ENCODE data around the gene HOXB5. TPM values are rescaled to one million over a fixed set of nuclear protein-coding genes. Genes with fewer than 3 reads are reported as not detected.

Gene HOXB5
- total RNA-seq, 4 donors from 2014 or later, result 0.15 to 0.55 TPM; not detected in 2

DNA sequence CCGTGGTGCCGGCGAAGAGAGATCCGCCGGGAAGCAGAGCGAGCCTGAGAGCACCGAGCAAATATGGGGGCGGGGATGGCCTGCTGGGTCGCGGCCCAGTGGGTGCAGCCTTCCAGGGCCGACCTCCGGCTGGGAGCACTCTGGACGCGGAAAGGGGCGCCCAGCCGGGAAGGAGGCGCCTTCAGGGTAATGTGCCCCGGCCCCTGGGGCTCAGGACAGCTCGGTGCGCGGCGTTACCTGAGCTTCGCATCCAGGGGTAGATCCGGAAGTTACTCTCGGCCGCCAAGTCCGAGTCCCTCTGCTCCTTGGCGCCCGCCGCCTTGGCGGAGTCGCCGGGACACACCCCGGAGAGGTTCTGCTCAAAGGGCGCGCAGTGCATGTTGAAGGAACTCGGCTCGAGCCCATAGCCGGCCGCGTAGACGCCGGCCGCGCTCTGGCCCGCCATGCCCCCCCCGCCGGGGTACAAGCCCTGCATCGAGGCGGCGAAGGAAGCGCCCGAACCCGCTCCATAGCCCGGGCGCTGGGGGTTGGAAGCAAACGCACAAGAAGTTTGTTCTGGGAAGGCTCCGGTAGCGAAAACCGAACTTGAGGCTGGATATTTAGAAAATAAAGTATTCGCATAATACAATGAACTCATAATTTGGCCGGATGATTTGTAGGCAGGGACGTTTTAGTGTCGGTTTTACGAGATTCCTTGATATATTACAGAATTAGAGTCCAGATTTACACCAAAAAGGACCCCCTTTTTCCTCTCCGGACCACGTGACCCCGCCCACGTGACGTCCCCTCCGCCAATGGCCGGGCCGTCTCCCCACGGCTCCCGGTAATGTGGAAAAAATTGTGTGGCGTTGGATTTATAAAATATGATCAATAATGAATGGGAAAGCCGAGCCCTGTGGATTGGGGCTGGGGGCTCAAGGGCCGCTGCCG lies 17.0 kb upstream of the HOXB5 start, which contains the start of gene HOXB7:
Gene HOXB7 (minus strand): TSS at position 736 of the 930 bp plus-strand sequence. CDS start 99 bp downstream, at position 637.
- TF ChIP-seq, protein P1, sequence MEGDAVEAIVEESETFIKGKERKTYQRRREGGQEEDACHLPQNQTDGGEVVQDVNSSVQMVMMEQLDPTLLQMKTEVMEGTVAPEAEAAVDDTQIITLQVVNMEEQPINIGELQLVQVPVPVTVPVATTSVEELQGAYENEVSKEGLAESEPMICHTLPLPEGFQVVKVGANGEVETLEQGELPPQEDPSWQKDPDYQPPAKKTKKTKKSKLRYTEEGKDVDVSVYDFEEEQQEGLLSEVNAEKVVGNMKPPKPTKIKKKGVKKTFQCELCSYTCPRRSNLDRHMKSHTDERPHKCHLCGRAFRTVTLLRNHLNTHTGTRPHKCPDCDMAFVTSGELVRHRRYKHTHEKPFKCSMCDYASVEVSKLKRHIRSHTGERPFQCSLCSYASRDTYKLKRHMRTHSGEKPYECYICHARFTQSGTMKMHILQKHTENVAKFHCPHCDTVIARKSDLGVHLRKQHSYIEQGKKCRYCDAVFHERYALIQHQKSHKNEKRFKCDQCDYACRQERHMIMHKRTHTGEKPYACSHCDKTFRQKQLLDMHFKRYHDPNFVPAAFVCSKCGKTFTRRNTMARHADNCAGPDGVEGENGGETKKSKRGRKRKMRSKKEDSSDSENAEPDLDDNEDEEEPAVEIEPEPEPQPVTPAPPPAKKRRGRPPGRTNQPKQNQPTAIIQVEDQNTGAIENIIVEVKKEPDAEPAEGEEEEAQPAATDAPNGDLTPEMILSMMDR (IDR thresholded peaks at IDR 0.05), result no peak
- no peak for TF ChIP-seq POLR2A (IDR thresholded peaks at IDR 0.05)
- H3K4me3 ChIP-seq (ENCODE audit: low read depth, poor library complexity, severe bottlenecking), result peak within 1 kb of the TSS; percentile 70
- peak in 1 of 2 donors; percentile 96 for DNase-seq (ENCODE audit: low spot score in 2 of 2)
- 1% methylated on average over 52 to 77 of the region's 79 CpGs for WGBS, 2 donors
- intact Hi-C loops (cut with DNase I; ENCODE audit: low total_unique reads), result no loop called here

DNA sequence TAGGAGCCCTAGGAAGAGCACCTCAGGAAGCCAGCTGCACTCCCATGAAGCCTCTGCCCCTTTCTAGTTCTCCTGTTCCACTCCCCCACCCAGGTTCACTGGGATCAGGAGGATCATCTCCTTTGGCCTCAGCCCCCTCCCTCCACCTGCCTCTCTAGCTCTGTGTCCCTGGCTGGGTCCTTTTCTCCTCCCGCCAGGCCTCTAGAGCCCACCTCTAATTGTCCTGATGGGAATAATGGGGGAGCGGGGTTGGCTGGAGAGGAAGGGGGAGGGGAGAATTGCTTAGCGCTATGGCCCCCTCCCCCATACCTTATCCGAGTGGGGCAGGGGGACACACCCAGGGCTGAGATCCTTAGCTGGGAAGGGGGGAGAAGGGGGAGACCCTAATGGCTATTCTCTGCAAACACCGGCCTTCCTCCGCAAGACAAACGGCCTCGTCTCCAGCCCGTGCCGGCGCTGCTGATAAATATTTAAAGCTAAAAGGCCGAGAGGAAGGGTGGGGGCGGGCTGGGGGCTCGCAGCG lies 16.2 kb upstream of the HOXB5 start:
- WGBS, 2 donors, result 12 to 14% methylated on average over 15 of the region's 15 CpGs
- intact Hi-C loops (cut with DNase I; ENCODE audit: low total_unique reads), result no loop called here
- TF ChIP-seq, protein P1 (IDR thresholded peaks at IDR 0.05), result no peak
- no peak for TF ChIP-seq POLR2A (IDR thresholded peaks at IDR 0.05)
- no peak for DNase-seq (ENCODE audit: low spot score in 2 of 2)
- H3K4me3 ChIP-seq (ENCODE audit: low read depth, poor library complexity, severe bottlenecking), result peak overlapping the region; percentile 70

DNA sequence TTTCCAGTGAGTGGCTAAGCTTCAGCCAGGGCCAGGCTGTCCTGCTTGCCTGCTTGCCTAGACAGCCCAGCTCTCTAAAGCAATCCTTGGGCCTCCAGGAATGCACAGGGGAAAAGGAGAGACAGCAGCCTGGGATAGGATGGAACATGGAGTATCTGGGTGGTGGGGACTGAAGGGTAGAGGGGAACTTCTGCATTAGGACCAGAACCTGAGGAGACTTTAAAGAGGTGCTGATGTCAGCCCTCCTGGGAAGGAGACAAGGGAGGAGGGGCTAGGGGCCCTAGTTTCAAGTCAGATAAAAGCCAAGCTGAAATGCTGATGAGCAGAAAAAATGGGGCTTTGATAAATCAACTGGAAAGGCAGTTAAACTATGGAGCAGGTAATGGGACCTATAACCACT lies 15.5 kb upstream of the HOXB5 start:
- intact Hi-C loops (cut with DNase I; ENCODE audit: low total_unique reads), result no loop called here
- TF ChIP-seq POLR2A (IDR thresholded peaks at IDR 0.05), result no peak
- TF ChIP-seq, protein P1 (IDR thresholded peaks at IDR 0.05), result no peak
- H3K4me3 ChIP-seq (ENCODE audit: low read depth, poor library complexity, severe bottlenecking), result no peak overlapping the region
- DNase-seq (ENCODE audit: low spot score in 2 of 2), result no peak

DNA sequence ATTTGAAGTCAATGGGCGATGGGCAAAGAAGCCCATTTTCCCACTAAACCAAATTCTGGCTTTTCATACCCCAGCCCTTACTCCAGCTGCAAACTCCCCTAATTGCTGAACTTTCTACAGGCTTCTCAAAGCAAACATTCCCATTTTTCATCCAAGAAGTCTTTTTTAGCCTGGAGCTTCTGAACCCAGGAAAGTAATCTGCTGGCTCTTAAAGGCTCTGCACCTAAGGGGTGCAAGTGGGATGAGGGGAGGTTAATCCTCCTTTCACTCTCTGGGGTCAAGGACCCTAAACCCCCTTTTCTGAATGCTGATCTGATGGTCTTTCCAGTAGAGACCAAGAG lies 14.9 kb upstream of the HOXB5 start:
- WGBS, 2 donors, result 89 to 97% methylated on average over 1 of the region's 1 CpG
- intact Hi-C loops (cut with DNase I; ENCODE audit: low total_unique reads), result no loop called here
- DNase-seq (ENCODE audit: low spot score in 2 of 2), result no peak
- no peak for TF ChIP-seq POLR2A (IDR thresholded peaks at IDR 0.05)
- H3K4me3 ChIP-seq (ENCODE audit: low read depth, poor library complexity, severe bottlenecking), result no peak overlapping the region

DNA sequence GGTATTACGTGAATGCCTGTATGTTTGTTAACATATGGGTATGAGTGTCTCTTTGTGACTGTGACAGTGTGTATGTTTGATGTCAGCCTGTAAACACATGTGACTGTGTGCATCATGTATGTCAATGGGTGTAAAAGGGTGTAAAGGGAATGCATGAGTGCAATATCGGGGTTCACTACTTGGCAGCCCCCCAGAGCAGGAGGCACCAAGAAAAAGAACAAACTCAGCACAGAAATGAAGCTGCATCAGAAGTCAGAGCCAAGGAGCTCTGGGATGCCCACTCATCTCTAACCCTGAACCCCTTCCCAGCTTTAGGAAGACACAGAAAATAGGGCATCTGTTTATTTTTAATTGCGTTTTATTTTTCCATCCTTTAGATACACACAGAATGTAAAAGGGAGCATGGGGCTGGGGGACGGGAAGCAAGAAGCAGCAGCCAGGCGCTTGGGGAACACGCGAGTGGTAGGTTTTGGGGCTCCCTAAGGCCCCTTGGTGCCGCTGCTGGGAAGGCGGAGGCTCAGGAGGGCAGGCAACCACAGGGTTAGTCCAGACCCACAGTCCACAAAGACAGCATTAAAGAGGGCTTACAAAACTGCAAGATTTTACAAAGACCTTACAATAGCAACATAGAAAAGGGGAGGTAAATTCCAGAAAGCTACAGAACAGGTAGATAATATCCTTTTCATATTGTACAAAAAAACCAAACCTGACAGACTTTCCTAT lies 13.5 kb upstream of the HOXB5 start:
- no peak overlapping the region for H3K4me3 ChIP-seq (ENCODE audit: low read depth, poor library complexity, severe bottlenecking)
- TF ChIP-seq POLR2A (IDR thresholded peaks at IDR 0.05), result no peak
- TF ChIP-seq, protein P1 (IDR thresholded peaks at IDR 0.05), result no peak
- 86 to 89% methylated on average over 9 of the region's 9 CpGs for WGBS, 2 donors
- DNase-seq (ENCODE audit: low spot score in 2 of 2), result no peak
- intact Hi-C loops (cut with DNase I; ENCODE audit: low total_unique reads), result no loop called here
